ENCODE data around the gene MYOM3. TPM values are rescaled to one million over a fixed set of nuclear protein-coding genes. Genes with fewer than 3 reads are reported as not detected.
A peak's percentile ranks its signal among the peaks of the same experiment; 100 is the strongest.
"Not testable (repeated sequence)": the region's sequence is repeated elsewhere in the genome, so short reads cannot be mapped to it uniquely, and the experiment has no call there.

MYOM3 gene
- total RNA-seq, 1 donor from 2014 or later, result 396 TPM

DNA sequence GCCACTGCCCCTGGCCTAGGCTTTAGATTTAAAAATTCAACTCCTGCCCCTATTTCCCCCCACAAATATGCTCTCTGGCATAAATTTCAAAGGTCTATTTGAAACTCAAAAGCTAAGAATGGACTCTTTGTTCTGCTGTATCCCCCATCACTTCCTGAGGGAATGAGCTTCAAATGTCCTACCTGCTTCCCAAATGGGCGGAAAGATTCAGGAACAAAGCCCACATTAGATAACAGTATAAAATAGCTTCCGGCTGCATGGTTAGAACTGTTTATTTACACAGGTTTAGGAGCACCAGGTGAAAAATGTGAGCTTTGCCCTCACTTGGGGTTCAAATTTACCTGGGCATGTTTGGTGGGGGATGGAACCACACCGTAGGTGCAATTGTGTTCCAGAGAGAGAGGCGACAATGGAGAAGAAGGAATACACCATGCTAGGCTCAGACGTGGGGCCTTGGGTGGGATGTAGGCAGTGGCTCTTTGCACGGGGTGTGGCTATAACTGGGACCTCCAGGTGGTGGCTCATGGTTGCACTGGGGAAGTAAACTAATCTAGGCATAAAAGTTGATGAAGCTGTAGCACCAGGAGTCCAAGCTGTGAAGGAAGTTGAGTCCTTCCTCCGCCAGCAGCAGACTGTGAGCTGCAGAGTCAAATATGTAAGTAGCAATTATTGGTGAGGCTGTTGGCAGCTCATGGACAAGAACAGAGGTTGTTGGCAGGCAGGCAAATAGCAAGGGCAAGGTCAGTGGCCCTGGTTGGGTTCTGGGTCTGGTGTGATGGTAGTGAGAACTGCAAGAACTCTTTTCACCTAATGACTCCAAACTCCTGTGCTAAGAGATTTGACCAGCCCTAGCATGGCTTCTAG is 90.3 kb downstream of the MYOM3 start:
- peak; percentile 54 for DNase-seq
- ATAC-seq (ENCODE audit: poor library complexity), result peak; percentile 52
- intact Hi-C loops (cut with DNase I), result loop anchor here (5.0 kb wide), 1 partner anchor 39 kb away; the partner anchor contains the start of gene SRSF10

DNA sequence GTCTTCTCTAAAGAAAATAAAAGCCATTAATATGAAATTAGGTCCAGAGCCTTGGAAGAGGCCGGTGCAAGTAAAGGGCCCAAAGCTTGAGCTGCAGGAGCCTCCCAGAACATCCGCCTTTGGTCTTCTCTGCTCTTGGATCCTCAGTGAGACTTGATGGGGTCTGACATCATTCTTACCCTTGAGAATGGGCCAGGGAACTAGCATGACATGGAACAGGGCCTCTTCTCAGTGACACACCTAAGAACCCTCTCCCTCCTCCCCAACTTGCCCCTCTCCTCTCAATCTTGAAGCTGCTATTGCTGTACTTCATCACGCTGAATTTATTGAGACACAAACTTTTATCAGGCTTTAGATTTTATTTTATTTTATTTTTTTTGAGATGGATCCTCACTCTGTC is 91.5 kb downstream of the MYOM3 start:
- DNase-seq (no peak), ATAC-seq (ENCODE audit: poor library complexity) (no peak)
- intact Hi-C loops (cut with DNase I), result loop anchor here (5.0 kb wide), 1 partner anchor 38 kb away; the partner anchor contains the start of gene SRSF10

DNA sequence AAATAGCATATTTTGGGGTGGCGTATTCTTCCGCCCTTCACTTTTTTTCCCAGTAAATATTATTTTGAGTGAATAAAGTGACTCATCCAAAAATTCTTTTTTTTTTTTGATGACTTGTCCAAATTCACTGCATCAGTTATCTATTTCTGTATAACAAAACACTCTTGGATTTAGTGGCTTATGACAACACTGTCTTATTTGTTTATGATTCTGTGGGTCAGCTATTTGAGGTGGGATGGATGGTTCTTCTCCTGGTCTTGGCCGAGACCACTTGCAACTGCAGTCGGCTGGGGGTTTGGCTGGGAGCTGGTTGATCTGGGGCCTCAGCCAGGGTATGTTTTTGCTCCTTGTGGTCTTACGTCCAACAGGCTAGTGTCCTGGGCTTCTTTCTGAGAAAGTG is 91.9 kb downstream of the MYOM3 start:
- DNase-seq (no peak), ATAC-seq (ENCODE audit: poor library complexity) (no peak)
- intact Hi-C loops (cut with DNase I), result loop anchor here (5.0 kb wide), 1 partner anchor 38 kb away; the partner anchor contains the start of gene SRSF10

DNA sequence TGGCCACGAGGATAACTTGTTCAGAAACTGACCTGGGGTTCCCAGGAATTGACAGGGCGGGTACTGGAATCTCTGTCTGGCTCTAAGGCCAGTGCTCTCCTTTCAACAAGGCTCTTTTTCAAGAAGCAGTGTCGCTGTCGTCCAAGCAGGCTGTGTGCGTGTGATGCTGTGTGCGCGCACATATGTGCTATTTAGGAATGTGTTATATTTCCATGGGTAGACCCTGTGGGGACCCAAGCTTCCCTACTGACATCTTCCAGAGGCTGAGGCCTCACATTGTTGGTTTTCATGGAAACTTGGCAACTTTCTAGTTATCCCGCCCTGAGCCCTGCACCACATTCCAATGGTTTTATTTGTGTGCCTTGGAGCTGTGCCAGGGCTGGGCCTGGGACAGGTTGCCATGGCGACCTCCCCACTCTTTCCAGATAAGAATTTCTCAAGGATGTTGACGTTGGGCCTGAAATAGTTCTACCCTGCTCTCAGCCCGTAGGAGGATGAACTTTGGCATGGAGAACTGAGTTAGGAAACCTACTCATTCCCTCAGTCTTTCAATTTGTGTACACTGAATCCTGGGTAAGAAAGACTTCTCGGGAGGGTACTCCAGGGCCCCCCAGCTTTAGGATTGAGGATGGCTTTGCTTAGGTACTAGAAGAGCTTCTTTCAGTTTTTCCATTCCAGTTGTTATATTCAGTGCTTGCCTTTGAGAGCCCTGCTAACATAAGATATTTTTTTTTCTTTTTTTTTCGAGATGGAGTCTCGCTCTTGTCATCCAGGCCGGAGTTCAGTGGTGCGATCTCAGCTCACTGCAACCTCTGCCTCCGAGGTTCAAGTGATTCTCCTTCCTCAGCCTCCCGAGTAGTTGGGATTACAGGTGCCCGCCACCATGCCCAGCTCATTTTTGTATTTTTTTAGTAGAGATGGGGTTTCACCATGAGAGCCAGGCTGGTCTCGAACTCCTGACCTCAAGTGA is 93.0 kb downstream of the MYOM3 start:
- DNase-seq, result peak; percentile 96
- peak; percentile 88 for ATAC-seq (ENCODE audit: poor library complexity)
- intact Hi-C loops (cut with DNase I), result no loop called here

DNA sequence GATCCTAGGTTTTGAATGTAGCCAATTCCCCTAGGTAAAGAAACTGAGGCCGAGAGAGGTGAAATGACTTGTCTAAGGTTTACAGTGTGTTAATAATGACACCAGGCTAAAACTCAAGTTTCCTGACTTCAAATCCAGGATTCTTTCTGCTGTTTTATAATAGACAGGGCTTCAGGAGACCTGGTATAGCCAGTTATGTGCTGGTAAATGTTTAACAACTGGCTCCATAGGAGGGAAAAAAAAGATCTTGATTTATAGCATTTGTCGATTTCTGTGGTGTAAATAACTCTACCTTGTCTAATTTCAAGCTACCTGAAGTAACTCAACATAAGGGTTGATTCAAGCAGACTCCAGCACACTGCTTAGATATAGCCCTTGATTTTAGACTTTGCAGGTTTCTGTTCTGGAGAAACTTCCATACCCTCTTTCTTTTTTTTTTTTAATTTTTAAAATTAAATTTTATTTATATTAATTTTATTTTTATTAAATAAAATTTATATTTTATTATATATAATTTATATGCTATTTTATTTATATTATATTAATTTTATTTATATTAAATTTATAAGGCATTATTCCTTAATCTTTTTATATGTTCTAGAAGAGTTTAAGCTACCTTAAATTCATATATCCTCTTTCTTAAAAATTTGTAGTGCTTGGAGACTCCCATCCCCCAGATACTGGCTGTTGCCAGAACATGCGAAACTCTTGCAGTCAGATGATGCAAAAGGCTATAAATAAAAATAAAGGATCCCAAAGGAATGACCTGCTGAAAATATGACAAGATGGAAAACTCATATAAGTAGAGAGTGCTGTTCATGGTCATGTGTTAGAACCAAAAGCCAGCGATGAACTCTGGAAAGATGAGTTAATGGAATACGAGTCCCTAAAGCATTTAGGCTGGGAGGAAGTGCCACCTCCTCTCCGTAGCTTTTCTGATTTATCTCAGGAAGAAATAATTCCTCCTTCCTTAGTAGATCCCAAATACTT is 96.4 kb downstream of the MYOM3 start:
- ATAC-seq (ENCODE audit: poor library complexity) (peak; percentile 53), DNase-seq (no peak)
- intact Hi-C loops (cut with DNase I), result no loop called here

DNA sequence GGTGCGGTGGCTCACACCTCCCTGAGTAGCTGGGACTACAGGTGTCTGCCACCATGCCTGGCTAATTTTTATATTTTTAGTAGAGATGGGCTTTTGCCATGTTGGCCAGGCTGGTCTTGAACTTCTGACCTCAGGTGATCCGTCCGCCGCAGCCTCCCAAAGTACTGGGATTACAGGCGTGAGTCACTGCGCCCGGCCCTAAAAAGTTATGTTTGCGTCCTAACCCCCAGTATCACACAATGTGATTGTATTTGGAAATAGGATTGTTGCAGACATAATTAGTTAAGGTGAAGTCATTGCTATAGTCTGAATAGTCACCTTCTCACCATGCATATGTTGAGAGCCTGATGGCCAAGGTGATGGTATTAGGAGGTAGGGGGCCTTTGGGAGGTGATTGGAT is 99.1 kb downstream of the MYOM3 start:
- ATAC-seq (ENCODE audit: poor library complexity); DNase-seq; intact Hi-C loops (cut with DNase I): not testable (repeated sequence)

DNA sequence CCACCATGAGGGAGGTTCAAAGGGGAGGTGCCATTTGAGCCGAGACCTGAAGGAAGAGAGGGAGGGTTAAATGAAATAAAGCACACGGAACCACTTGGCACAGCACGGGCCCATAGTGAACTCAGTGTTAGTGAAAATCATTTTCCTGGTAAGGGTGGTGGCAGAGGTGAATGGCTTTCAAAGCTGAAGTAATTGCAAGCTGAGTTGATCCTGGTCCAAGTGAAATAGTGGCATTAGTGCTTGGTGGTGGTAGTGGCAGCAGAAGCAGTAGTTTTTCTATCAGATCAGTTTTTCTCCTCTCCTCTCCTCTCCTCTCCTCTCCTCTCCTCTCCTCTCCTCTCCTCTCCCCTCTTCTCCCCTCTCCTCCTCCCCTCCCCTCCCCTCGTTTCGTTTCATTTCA is 101.3 kb downstream of the MYOM3 start:
- DNase-seq, result no peak
- intact Hi-C loops (cut with DNase I), result no loop called here
- ATAC-seq (ENCODE audit: poor library complexity), result no peak

DNA sequence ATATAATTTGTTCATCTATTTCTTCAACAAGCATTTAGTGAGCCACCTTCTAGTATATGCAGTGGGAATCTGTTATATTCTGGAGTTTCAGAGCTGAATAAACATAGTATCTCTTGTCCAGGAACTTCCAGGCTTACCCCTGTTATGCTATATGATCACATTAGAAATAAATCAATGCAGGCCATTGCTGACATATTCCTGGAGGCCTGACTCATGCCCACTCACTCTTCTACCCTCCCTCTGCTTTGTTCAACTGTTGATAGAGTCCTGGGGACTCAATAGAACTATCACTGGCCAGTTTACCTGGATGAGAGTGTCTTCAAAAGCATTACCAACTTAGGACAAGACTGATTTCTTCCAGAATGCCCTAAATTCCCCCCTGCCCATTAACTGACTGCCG is 102.5 kb downstream of the MYOM3 start:
- ATAC-seq (ENCODE audit: poor library complexity) (no peak), DNase-seq (no peak)
- intact Hi-C loops (cut with DNase I), result no loop called here

DNA sequence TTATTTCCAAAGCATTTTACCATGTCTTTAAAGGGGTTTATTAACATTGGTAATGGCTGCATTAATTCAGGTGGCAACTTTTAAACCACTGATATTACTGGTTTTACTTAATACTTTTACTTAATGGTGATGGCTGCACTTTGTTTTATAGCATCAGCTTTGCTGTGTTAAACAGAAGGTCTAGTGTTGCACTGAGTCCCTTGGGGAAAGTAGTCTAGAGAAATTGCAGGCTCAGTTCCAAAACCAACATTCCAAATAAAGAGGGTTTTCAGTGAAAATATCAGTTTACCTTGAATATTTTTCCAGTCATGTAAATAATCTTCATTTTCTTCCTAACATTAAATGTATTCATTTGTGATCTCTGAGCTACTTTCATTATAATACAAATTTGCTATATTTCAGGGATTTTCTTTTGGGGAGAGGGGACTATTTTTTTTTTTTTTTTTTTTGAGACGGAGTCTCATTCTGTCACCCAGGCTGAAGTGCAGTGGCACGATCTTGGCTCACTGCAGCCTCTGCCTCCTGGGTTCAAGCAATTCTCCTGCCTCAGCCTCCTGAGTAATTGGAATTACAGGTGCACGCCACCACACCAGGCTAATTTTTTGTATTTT is 103.3 kb downstream of the MYOM3 start:
- DNase-seq; intact Hi-C loops (cut with DNase I); ATAC-seq (ENCODE audit: poor library complexity): not testable (repeated sequence)

DNA sequence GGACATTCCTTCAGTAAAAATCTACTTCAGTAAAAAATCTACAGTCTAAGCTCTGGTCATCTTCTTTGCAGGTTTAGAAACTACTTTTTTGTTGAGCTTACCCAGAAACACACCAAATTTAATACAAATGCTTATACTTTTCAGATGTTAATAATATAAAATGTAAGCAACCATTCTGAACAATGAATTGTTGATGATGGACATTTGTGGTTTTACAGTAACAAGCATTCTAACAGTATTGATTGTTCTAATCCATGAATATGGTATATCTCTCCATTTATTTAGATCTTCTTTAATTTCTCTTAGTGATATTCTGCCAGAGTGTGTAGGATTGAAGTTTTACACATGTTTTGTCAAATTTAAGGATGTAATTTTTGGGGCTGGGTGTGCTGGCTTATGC is 104.9 kb downstream of the MYOM3 start:
- DNase-seq (no peak), ATAC-seq (ENCODE audit: poor library complexity) (no peak)
- intact Hi-C loops (cut with DNase I), result no loop called here

Other genes starting within 250 kb of the MYOM3 start
- gene FUCA1, start 243.8 kb downstream of the MYOM3 start, total RNA-seq, result 12.3 TPM
- not detected for gene CNR2, start 198.8 kb downstream of the MYOM3 start, total RNA-seq
- gene PNRC2, start 152.3 kb downstream of the MYOM3 start, total RNA-seq, result 74.2 TPM
- 51.9 TPM for gene SRSF10, start 131.8 kb downstream of the MYOM3 start, total RNA-seq
- 0.16 TPM for gene IL22RA1, start 31.0 kb upstream of the MYOM3 start, total RNA-seq
- 2.8 TPM for gene IFNLR1, start 75.2 kb upstream of the MYOM3 start, total RNA-seq
- not detected for gene GRHL3, start 207.2 kb upstream of the MYOM3 start, total RNA-seq